ENCODE measurements around the gene SEC11A. TPM values are rescaled to one million over a fixed set of nuclear protein-coding genes. Genes with fewer than 3 reads are reported as not detected.
A peak's percentile ranks its signal among the peaks of the same experiment; 100 is the strongest.
"Not testable (repeated sequence)": the region's sequence is repeated elsewhere in the genome, so short reads cannot be mapped to it uniquely, and the experiment has no call there.

The SEC11A gene
- total RNA-seq, 2 donors from 2014 or later, result 73.0 to 114 TPM

DNA sequence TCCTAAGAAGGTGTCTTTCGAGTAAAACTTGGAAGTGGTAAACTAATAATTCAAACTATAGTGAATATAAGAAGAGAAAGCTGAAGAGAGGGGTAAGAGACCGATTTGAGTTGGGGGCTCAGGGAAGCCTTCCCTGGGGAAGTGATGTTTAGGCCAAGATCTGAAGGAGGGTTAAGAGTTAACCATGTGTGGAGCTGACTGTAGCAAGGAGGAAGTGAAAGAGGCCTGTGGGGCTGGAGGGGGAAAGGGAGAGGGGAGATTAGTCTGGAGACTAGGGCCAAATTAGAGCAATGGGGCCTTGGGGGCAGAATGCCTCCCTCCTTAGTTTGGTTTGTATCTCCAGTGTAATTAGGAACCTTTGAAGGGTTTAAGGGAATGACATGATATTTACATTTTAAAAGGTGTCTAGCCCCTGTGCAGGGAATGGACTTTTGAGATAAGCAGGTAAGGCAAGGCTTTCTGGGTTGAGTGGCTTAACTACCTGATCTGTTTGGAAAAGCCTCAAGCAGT lies 34.7 kb upstream of the SEC11A start:
- DNase-seq (ENCODE audit: low spot score), result no peak
- Mint-ChIP-seq H3K9me3 (no peaks in the 10 kb centered on the region), H3K36me3 (peaks cover 6% of the 10 kb centered on the region), H3K27me3 (no peaks in the 10 kb centered on the region), H3K27ac (peak overlapping the region; percentile 92 to 93), H3K4me1 (ENCODE audit: low read depth in 2 of 2) (peaks cover 49 to 60% of the 10 kb centered on the region in 2 donors), H3K4me3 (peak overlapping the region; percentile 96)
- ATAC-seq, result no peak

DNA sequence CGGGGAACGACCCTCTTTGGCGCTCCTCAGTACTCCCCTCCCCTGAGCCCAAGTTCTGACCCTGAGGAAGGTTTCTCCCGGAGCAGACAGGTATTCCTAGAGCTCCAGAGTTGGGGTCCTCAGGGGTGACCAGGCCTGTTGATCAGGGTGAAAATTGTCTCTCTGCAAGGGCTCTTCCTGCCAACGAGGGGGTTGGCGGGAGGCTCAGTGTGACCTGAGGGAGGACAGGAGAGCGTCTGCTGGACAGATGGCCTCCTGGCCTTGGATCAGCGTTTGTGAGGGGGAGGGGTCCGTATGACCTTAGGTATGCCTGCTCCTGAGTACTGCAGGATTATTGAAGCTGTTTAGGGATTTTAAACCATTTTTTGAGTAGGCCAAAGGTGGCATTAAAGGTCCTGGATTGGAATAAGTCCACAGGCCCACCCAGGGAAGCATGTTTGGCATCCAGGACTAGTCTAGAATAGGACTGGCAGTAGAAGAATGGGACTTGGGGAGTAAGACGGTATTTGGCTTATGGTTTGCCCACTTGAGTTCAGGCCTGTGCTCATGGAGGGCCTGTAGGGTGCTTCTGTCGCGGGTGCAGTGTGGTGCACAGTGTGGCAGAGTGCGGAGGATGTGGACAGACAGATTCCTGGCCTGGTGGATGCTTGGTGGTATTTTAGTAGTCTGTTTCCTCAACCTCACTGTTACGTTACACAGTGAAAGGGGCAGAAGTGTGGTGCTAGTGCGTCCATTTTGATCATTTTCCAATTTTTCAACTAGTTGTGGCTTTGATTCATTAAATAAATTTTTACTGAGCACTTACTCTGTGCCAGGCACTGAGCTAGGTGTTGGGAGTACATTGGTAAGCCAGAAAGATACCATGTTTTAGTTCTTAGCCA lies 33.4 kb upstream of the SEC11A start:
- Mint-ChIP-seq H3K4me3 (peak overlapping the region; percentile 96), H3K27ac (peak overlapping the region; percentile 92 to 93), H3K36me3 (peaks cover 6% of the 10 kb centered on the region), H3K27me3 (no peaks in the 10 kb centered on the region), H3K4me1 (ENCODE audit: low read depth in 2 of 2) (peaks cover 46 to 55% of the 10 kb centered on the region in 2 donors), H3K9me3 (no peaks in the 10 kb centered on the region)
- peak in 1 of 2 donors; percentile 59 for ATAC-seq
- DNase-seq (ENCODE audit: low spot score), result peak; percentile 73

DNA sequence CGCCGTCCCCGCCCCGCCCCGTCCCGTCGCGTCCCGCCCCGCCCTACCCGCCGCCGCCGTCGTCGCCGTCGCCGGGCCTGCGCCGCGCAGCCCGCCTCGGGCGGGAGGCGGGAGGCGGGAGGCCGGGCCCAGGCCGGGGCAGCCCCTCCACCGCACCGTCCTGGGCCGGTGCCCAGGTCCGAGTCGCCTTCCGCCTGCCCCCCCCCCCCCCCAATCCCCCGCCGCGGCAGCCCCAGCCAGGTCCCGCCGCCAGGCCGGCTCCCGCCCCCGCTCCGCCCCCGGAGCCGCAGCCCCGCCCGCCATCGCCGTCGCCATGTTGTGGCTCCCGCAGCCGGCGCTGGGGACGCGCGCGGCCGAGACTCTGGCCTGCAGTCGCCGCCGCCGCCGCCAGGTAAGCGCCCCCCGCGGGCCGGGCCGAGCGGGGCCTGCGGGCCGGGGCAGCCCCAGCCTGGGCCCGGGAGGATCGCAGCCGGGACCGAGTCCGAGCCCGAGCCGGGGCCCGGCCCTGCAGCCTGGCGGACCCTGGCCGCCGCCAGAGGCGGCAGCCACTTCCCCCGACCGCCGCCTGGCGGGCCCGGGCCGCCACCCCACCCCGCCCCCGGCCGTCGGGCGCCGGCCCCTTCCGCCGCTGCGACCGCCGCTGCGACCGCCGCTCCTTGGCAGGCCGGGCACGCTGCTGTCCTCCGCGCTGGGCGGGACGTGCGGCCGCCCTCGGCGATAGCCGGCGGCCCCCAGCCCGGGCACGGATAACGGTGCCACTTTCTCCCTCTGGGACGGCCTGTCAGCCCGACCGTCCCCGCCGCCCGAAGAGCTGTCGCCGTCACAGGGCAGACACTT lies 32.6 kb upstream of the SEC11A start, which contains the start of gene ZNF592:
Gene ZNF592 (plus strand): TSS at position 319 of the 837 bp plus-strand sequence. CDS start 34,084 bp downstream, outside the sequence.
- Mint-ChIP-seq H3K27ac (peak within 1 kb of the TSS; percentile 93), H3K36me3 (peaks cover 6% of the 10 kb centered on the region), H3K9me3 (no peaks in the 10 kb centered on the region), H3K27me3 (no peaks in the 10 kb centered on the region), H3K4me3 (peak within 1 kb of the TSS; percentile 96), H3K4me1 (ENCODE audit: low read depth in 2 of 2) (peaks cover 43 to 55% of the 10 kb centered on the region in 2 donors)
- DNase-seq (ENCODE audit: low spot score) (peak; percentile 87), ATAC-seq (peak; percentile 82 to 85)

DNA sequence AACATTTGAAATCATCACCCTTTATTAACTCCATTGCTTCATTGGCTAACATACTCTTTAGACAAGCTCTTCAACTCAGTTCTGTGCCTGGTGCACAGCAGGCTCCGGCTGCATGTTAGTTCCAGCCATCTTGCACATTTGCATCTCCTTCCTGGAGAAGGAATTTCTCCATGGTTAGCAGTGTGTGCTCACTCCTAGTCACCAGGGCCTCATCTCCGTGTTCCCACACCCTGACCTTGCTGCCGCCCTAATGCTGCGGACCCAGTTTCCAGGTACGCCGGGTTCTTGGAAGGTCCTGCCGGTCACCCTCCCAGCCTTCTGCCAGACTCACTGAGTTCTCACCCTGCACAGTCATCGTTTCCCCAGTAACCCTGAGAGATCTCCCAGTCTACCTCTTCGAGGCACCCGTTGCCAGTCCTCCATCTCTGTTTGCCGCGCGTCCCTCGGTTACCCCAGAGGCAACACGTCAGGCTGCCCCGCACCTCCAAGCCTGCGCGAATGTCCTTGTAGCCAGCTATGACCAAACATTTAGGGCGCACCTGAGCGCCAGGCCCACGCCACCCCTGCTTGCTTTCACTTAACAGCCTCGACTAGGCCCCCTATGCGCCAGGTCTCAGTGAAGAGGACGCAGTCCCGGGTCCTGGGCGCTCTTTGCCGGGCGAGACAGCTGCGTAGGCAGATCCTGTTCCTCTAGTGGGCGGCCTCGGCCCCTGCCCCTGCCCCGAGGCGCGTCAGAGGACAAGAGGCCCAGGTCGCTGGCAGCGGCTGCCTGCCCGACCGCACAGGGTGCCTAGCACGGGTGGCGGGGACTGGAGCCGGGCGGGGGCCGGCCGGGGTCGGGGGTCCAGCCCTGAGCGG lies 31.7 kb upstream of the SEC11A start:
- H3K27ac Mint-ChIP-seq, result peak overlapping the region; percentile 88 to 93
- H3K27me3 Mint-ChIP-seq, result no peaks in the 10 kb centered on the region
- no peaks in the 10 kb centered on the region for H3K9me3 Mint-ChIP-seq
- H3K4me3 Mint-ChIP-seq, result peak overlapping the region; percentile 94
- DNase-seq (ENCODE audit: low spot score) (peak; percentile 78), ATAC-seq (peak; percentile 67 to 72)
- peaks cover 40 to 49% of the 10 kb centered on the region in 2 donors for H3K4me1 Mint-ChIP-seq (ENCODE audit: low read depth in 2 of 2)
- H3K36me3 Mint-ChIP-seq, result no peaks in the 10 kb centered on the region

DNA sequence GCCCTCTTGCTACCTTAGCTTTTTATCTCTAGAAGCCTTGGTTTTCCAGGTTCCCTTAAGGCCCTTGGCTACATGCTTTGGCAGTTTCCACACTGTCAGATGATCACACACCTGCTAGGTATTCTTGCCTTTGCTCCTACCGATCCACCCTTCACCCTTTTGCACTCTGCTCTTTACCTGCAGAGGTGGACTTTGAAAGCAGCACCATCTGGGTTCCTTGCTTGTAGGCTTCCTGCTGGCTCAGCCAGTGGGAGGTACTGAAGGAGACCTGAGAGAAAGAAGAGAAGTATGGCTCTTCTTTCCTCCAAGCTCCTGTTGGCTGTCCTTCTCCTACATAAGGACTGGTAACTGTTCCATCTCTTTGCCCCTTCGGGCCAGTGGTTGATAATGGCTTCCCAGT lies 25.2 kb upstream of the SEC11A start:
- Mint-ChIP-seq H3K27ac (peak overlapping the region in 1 of 2 donors; percentile 72), H3K9me3 (no peaks in the 10 kb centered on the region), H3K4me1 (ENCODE audit: low read depth in 2 of 2) (peaks cover 20 to 21% of the 10 kb centered on the region in 2 donors), H3K36me3 (no peaks in the 10 kb centered on the region), H3K27me3 (no peaks in the 10 kb centered on the region), H3K4me3 (no peak overlapping the region)
- ATAC-seq (no peak), DNase-seq (ENCODE audit: low spot score) (no peak)

DNA sequence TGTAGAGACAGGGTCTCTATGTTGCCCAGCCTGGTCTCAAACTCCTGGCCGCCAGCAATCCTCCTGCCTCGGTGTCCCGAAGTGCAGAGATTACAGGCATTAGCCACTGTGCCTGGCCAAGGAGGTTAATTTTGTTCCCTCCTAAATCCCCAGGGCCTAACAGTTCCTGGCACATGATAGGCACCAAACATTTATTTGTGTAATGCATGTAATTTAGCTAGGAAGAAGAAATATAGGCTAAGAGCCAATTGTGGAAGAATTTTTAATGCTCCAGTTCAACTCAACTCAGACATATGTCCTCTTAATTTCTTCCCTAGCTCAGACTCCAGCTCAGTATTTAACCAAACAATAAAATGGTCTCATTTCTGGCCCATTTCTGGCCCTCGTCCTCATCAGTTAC lies 24.8 kb upstream of the SEC11A start:
- H3K9me3 Mint-ChIP-seq, result no peaks in the 10 kb centered on the region
- ATAC-seq, result no peak
- no peak overlapping the region for H3K4me3 Mint-ChIP-seq
- DNase-seq (ENCODE audit: low spot score), result no peak
- no peaks in the 10 kb centered on the region for H3K27me3 Mint-ChIP-seq
- H3K27ac Mint-ChIP-seq, result peak overlapping the region in 1 of 2 donors; percentile 72
- no peaks in the 10 kb centered on the region for H3K36me3 Mint-ChIP-seq
- H3K4me1 Mint-ChIP-seq (ENCODE audit: low read depth in 2 of 2), result peaks cover 21 to 22% of the 10 kb centered on the region in 2 donors

DNA sequence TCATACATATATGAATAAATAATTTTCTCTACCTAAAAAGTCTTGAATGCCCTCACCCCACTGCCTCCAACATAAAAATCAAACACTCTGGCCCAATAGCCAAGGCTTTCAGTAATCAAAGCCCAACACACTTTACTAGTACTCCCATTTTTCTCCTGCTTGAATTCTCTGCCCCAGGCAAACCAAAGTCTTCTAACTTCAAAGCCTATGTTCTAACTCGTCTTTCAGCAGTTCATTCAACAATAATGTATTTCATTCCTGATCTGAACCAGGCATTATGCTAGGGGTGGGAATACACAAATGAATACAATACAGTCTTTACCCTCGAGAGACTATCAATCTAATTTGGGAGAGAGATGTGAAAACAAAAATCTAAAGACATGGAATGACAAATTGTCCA lies 21.1 kb upstream of the SEC11A start:
- H3K36me3 Mint-ChIP-seq, result no peaks in the 10 kb centered on the region
- peaks cover 38 to 41% of the 10 kb centered on the region in 2 donors for H3K4me1 Mint-ChIP-seq (ENCODE audit: low read depth in 2 of 2)
- H3K27ac Mint-ChIP-seq, result peak overlapping the region; percentile 94 to 96
- no peaks in the 10 kb centered on the region for H3K9me3 Mint-ChIP-seq
- H3K27me3 Mint-ChIP-seq, result no peaks in the 10 kb centered on the region
- DNase-seq (ENCODE audit: low spot score) (no peak), ATAC-seq (no peak)
- H3K4me3 Mint-ChIP-seq, result peak overlapping the region; percentile 57

DNA sequence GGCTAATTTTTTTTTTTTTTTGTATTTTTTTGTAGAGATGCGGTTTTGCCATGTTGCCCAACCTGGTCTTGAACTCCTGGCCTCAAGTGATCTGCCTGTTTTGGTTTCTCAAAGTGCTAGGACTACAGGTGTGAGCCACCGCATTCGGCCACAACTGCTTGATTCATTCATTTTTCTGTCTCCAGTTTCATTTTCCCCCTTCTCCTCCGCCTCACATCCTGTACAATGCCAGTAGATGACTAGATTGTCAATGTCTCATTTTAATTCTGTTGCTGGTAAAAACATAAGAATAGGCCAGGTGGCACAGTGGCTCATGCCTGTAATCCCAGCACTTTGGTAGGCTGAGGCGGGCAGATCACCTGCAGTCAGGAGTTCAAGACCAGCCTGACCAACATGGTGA lies 20.4 kb upstream of the SEC11A start:
- Mint-ChIP-seq H3K27ac (peak overlapping the region; percentile 94 to 96), H3K4me3 (peak overlapping the region; percentile 74), H3K4me1 (ENCODE audit: low read depth in 2 of 2) (peaks cover 38 to 41% of the 10 kb centered on the region in 2 donors), H3K27me3 (no peaks in the 10 kb centered on the region), H3K9me3 (no peaks in the 10 kb centered on the region), H3K36me3 (no peaks in the 10 kb centered on the region)
- ATAC-seq (peak; percentile 84 to 86), DNase-seq (ENCODE audit: low spot score) (peak; percentile 72)

DNA sequence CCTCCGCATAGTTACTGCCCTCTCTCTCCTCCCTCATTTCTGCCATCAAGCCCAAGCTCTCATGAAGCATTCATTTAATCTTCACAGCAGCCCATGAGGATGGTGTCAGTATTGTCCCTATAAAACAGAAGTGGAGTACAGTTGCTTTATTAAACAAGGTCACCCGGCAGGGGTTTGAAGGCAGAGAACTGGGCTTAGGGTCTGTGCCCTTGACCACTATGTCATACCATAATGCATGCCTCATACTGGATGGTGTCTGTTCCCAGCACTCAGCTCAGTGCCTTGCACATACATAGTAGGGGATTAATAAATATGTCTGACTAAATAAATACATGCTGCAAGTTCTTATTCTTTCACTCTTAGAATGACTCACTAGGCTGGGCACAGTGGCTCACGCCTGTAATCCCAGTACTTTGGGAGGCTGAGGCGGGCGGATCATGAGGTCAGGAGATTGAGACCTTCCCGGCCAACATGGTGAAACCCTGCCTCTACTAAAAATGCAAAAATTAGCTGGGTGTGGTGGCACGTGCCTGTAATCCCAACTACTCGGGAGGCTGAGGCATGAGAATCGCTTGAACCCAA lies 19.6 kb upstream of the SEC11A start:
- Mint-ChIP-seq H3K4me1 (ENCODE audit: low read depth in 2 of 2) (peaks cover 34 to 41% of the 10 kb centered on the region in 2 donors), H3K27ac (peak overlapping the region; percentile 94 to 96), H3K4me3 (peak overlapping the region; percentile 92)
- ATAC-seq, result peak; percentile 83 to 86
- not testable (repeated sequence) for H3K36me3 Mint-ChIP-seq, H3K27me3 Mint-ChIP-seq, H3K9me3 Mint-ChIP-seq
- DNase-seq (ENCODE audit: low spot score), result peak; percentile 73

DNA sequence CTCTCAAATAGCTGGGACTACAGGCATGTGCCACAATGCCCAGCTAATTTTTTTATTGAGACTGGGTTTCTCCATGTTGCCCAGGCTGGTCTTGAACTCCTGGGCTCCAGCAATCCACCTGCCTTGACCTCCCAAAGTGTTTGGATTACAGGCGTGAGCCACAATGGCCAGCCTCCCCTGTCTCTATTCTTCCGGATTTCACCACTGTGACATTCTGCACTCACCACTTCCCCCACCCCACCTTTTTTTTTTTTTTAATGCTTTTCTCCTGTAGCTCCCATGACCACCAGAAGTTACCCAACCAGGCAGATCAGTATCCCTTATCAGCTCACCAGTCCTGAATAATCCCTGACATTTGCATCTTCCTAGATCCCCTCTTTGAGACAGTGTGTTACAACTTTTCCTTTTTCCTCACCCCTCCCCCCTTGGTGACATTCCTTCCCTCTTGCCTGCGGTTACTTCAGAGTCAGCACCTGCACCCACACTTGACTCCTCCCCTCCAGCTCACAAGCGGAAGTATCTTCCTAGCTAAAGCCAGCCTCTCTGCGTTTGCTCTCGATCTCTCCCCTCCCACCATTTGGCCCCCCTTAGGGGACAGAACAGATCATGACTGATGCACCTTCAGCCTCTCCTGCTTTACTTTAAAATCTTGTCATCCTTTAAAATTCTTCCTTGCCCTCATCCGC lies 19.0 kb upstream of the SEC11A start:
- DNase-seq (ENCODE audit: low spot score) (peak; percentile 73), ATAC-seq (peak; percentile 64 to 75)
- peaks cover 34 to 41% of the 10 kb centered on the region in 2 donors for H3K4me1 Mint-ChIP-seq (ENCODE audit: low read depth in 2 of 2)
- H3K27ac Mint-ChIP-seq, result peak overlapping the region; percentile 94 to 96
- H3K36me3 Mint-ChIP-seq, result no peaks in the 10 kb centered on the region
- H3K9me3 Mint-ChIP-seq, result no peaks in the 10 kb centered on the region
- H3K4me3 Mint-ChIP-seq, result peak overlapping the region; percentile 92
- no peaks in the 10 kb centered on the region for H3K27me3 Mint-ChIP-seq

DNA sequence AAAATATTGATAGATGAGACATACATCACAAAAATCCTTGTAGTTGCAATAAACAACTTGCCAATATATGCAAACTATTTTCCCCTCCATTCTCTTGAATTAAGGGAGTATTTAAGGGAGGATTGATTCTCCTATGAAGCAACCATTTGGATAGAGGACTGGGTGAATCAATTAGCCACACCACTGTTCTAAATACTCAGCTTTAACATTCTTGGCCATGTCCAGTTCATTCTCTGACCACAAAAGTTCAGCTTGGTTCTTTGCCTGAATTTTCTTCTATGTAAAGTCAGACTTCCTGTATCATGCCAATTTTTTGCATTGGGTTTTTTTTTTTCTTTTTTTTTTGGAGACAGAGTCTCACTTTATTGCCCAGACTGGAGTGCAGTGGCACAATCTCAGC lies 15.8 kb upstream of the SEC11A start:
- H3K36me3 Mint-ChIP-seq, result no peaks in the 10 kb centered on the region
- H3K9me3 Mint-ChIP-seq, result no peaks in the 10 kb centered on the region
- no peak overlapping the region for H3K27ac Mint-ChIP-seq
- ATAC-seq (no peak), DNase-seq (ENCODE audit: low spot score) (no peak)
- no peak overlapping the region for H3K4me3 Mint-ChIP-seq
- no peaks in the 10 kb centered on the region for H3K27me3 Mint-ChIP-seq
- peaks cover 29 to 32% of the 10 kb centered on the region in 2 donors for H3K4me1 Mint-ChIP-seq (ENCODE audit: low read depth in 2 of 2)

DNA sequence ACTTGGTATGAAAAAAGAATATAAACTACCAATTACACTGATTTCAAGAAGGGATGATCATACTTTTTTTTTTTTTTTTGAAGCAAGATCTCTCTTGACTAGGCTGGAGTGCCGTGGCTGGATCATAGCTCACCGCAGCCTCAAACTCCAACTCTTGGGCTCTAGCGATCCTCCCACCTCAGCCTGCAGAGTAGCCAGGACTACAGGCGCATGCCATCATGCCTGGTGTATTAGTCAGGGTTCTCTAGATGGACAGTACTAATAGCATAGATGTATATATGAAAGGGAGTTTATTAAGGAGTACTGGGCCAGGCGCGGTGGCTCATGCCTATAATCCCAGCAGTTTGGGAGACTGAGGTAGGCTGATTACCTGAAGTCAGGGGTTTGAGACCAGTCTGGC lies 11.5 kb upstream of the SEC11A start:
- Mint-ChIP-seq H3K27me3 (no peaks in the 10 kb centered on the region), H3K9me3 (no peaks in the 10 kb centered on the region), H3K36me3 (no peaks in the 10 kb centered on the region), H3K4me1 (ENCODE audit: low read depth in 2 of 2) (peaks cover 9 to 12% of the 10 kb centered on the region in 2 donors), H3K27ac (no peak overlapping the region), H3K4me3 (no peak overlapping the region)
- ATAC-seq (no peak), DNase-seq (ENCODE audit: low spot score) (no peak)
